Ascending aorta (tissue), 2 donors: ENCODE measurements around the gene GPR137. TPM values are rescaled to one million over a fixed set of nuclear protein-coding genes. Genes with fewer than 3 reads are reported as not detected.

ENCODE experiments used
- DNase-seq, 2 donors: peaks; one replicate each; pipeline ENCODE4 v3.0.0-alpha.2; 2019; ENCODE audit warnings: low spot score in 2 of 2
- H3K27ac ChIP-seq, 2 donors: fragments of 200-600 bp; sonication (generic); one replicate each; pipeline ENCODE4 v1.5.1; 2016 to 2017; ENCODE audit warnings: mild to moderate bottlenecking in 1 of 2
- H3K27me3 ChIP-seq: fragments of 200-600 bp; sonication (generic); one replicate; pipeline ENCODE4 v1.5.1; 2017
- H3K36me3 ChIP-seq, 2 donors: fragments of 200-600 bp; sonication (generic); one replicate each; pipeline ENCODE4 v1.5.1; 2016
- H3K4me1 ChIP-seq, 2 donors: fragments of 200-600 bp; sonication (generic); one replicate each; pipeline ENCODE4 v1.5.1; 2016 to 2017; ENCODE audit warnings: mild to moderate bottlenecking in 1 of 2
- H3K4me3 ChIP-seq, 2 donors: fragments of 200-600 bp; sonication (generic); one replicate each; pipeline ENCODE4 v1.5.1; 2016 to 2017; ENCODE audit warnings: mild to moderate bottlenecking in 1 of 2
- H3K9me3 ChIP-seq, 2 donors: fragments of 200-600 bp; sonication (generic); one replicate each; pipeline ENCODE4 v1.5.1; 2016
- intact Hi-C: fragments of 100-400 bp; cut with DNase I; formaldehyde crosslinking; loops from one replicate; pipeline ENCODE4 v1.15.1; 2023
- total RNA-seq: library from RNA; depleted of rRNA; stranded (reverse); fragments of >200 nt; gene quantifications from one replicate; pipeline ENCODE4 v1.1.0, GENCODE V29; 2016
- TF ChIP-seq, protein P1 (sequence below), 3 experiments: fragments of 200-600 bp in 2 of 3; fragments of 450-650 bp in 1 of 3; sonication (generic) in 2 of 3; IDR thresholded peaks; one replicate each; pipeline ENCODE4 v1.5.1; 2016 to 2019; ENCODE audit warnings: antibody characterized with exemption in 3 of 3, mild to moderate bottlenecking in 1 of 3, moderate library complexity in 1 of 3

GPR137 gene
- total RNA-seq, 1 donor from 2014 or later = 3.9 TPM

DNA sequence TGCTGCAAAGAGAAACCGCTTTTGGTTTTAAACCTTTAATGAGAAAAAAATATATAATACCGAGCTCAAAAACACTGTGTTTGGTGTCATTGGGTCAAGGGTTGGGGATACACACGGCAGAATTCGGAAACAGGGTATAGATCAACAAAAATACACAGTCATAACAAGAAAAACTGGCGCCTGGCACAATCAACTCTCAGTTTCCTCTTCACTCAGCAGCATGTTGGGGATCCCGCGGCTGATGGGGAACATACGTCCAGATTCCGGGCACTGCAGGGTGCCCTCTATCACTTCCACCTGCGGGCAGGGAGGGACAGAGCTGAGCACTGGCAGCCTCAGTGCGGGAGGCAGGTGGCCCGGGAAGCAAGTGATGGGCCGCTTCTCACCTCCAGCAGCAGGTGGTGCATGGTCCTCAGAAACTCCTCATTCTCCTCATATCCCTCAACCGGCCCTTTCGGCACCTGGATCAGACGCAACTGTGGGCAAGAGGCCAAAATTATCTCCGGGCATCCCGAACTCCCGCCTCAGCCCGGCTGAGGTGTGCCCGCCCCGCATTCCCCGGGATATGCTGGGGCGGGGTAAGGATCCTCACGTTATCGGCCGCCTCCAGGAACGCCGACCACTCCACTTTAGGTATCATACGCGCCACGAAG lies 31.1 kb downstream of the GPR137 start:
- Histone ChIP-seq H3K27me3 (no peaks in the 10 kb centered on the region), H3K4me3 (peak overlapping the region; percentile 75 to 93), H3K4me1 (peaks cover 7 to 10% of the 10 kb centered on the region in 2 donors), H3K9me3 (no peaks in the 10 kb centered on the region), H3K27ac (peak overlapping the region; percentile 95 to 99), H3K36me3 (peaks cover 15 to 30% of the 10 kb centered on the region in 2 donors)
- intact Hi-C loops = loop anchor here (1.0 kb wide), 2 partner anchors 11 to 46 kb away; partner anchors contain the start of gene ESRRA
- TF ChIP-seq, protein P1, sequence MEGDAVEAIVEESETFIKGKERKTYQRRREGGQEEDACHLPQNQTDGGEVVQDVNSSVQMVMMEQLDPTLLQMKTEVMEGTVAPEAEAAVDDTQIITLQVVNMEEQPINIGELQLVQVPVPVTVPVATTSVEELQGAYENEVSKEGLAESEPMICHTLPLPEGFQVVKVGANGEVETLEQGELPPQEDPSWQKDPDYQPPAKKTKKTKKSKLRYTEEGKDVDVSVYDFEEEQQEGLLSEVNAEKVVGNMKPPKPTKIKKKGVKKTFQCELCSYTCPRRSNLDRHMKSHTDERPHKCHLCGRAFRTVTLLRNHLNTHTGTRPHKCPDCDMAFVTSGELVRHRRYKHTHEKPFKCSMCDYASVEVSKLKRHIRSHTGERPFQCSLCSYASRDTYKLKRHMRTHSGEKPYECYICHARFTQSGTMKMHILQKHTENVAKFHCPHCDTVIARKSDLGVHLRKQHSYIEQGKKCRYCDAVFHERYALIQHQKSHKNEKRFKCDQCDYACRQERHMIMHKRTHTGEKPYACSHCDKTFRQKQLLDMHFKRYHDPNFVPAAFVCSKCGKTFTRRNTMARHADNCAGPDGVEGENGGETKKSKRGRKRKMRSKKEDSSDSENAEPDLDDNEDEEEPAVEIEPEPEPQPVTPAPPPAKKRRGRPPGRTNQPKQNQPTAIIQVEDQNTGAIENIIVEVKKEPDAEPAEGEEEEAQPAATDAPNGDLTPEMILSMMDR (IDR thresholded peaks at IDR 0.05) = no peak
- no peak for DNase-seq

DNA sequence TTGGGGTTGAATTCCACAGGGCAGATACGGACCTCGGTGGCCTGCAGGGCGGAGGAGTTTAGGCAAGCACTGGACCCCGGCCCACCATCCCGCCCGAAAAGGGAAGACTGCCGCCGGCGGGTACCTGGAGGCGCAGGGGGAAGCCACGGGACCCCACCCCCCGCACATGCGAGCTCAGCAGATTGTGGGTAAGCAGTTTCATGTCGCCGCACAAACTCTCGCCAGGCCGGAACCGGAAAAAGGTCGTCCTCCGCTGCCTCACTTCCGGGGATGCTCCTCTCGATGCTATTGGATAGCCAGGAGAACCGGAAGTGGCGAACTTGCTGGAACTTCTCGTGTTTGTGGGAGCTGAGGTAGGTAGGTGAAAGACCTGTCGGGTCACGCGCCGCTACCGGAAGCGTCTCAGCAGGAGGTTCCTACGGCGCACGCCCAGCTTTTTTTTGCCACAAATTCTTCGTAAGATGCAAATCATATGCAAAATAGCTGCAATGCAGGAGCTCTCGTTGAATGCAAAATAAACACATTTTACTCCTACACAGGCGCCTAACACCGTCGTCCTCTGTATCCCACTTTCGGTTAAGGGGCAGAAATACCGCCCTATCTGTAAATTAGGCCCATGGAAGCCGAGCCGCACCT lies 31.8 kb downstream of the GPR137 start, which contains the start of gene TRMT112:
Gene TRMT112, minus strand, starts transcription at position 235 of the 636 bp plus-strand sequence. Its CDS starts 33 bp downstream, at position 202.
- intact Hi-C loops = loop anchor here (1.0 kb wide), 2 partner anchors 12 to 47 kb away; partner anchors contain the start of gene ESRRA
- Histone ChIP-seq H3K4me3 (peak within 1 kb of the TSS; percentile 75 to 93), H3K9me3 (no peaks in the 10 kb centered on the region), H3K27ac (peak within 1 kb of the TSS; percentile 95 to 99), H3K4me1 (peaks cover 7 to 10% of the 10 kb centered on the region in 2 donors), H3K36me3 (peaks cover 16 to 34% of the 10 kb centered on the region in 2 donors), H3K27me3 (no peaks in the 10 kb centered on the region)
- peak; percentile 94 to 99 for DNase-seq
- TF ChIP-seq, protein P1 (IDR thresholded peaks at IDR 0.05) = no peak

DNA sequence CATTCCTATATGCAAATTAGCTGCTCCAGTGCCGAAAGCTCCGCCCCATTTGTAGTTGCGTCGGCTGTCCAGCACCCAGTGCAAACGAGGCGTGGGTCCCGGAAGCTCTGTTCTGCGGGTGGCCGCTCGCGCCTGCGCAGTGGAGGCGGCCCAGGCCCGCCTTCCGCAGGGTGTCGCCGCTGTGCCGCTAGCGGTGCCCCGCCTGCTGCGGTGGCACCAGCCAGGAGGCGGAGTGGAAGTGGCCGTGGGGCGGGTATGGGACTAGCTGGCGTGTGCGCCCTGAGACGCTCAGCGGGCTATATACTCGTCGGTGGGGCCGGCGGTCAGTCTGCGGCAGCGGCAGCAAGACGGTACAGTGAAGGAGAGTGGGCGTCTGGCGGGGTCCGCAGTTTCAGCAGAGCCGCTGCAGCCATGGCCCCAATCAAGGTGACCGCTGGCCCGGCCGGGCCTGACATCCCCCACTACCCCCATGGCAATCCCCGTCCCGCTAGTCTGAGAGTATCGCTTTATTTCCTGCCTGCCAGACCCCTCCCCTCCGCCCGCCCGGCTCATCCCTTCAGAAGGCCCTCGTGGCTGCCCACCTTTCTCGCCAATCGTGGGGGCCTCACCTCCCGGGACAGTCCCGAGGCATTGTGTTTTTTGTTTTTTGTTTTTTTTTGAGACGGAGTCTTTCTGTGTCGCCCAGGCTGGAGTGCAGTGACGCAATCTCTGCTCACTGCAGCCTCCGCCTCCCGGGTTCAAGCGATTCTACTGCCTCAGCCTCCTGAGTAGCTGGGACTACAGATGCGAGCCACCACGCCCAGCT lies 32.5 kb downstream of the GPR137 start, which contains the start of gene PRDX5:
Gene PRDX5, plus strand, starts transcription at position 161 of the 805 bp plus-strand sequence. Its CDS starts 95 bp downstream, at position 256.
- Histone ChIP-seq H3K27me3 (no peaks in the 10 kb centered on the region), H3K4me1 (peaks cover 7 to 10% of the 10 kb centered on the region in 2 donors), H3K27ac (peak within 1 kb of the TSS; percentile 95 to 99), H3K9me3 (no peaks in the 10 kb centered on the region), H3K4me3 (peak within 1 kb of the TSS; percentile 75 to 93), H3K36me3 (peaks cover 19 to 36% of the 10 kb centered on the region in 2 donors)
- intact Hi-C loops = loop anchor here (1.0 kb wide), 3 partner anchors 13 to 48 kb away; partner anchors contain the start of gene ESRRA
- TF ChIP-seq, protein P1 (IDR thresholded peaks at IDR 0.05) = peak in 2 of 3 experiments; percentile 36 to 47
- DNase-seq = peak; percentile 89 to 98

DNA sequence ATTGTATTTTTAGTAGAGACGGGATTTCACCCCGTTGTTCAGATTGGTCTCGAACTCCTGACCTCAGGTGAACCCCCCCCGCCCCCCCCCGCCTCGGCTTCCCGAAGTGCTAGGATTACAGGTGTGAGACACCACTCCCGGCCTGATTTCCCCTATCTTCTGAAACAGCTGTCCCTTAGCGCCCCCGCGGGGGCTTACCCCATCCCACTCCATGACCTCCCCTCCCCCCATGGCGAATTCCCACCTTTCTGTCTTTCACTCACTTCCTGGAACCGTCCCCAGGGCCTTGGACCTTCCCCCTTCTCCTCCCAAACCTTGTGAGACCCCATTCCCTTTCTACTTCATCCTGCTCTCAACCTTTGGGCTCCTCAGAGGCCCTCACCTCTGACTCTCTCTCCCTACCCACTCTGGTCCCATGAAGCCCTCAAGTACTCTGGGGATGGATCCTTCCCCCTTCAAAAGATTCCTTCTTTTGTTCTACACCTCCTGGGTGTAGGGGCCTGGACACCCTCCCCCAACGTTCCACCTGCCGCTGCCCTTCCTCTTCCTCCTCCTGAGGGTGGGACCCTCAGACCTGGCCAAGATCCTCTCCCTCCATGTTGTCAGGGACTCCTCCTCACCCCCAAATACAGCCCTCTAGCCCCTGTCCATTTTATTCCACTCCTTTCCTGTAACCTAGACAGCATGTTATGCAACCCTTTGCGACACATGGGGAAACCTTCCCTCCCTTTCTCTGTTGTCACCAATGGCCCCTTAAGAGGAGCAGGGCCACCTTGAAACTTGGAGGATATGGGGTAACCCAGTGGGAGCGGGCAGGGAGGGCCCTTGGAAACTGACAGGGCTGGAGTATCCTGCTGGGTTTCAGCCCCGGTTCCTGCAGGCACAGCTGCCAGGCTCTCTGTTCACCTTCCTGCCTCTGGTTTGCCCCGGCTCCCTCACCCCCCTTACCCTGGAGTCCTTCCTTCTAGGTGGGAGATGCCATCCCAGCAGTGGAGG lies 33.4 kb downstream of the GPR137 start:
- Histone ChIP-seq H3K4me1 (peaks cover 7 to 10% of the 10 kb centered on the region in 2 donors), H3K36me3 (peaks cover 19 to 36% of the 10 kb centered on the region in 2 donors), H3K9me3 (no peaks in the 10 kb centered on the region), H3K27me3 (no peaks in the 10 kb centered on the region), H3K4me3 (peak overlapping the region; percentile 75 to 93), H3K27ac (peak overlapping the region; percentile 95 to 99)
- DNase-seq = peak in 1 of 2 donors; percentile 63
- intact Hi-C loops = loop anchor here (1.0 kb wide), 1 partner anchor 36 kb away; no protein-coding TSS in a partner anchor
- TF ChIP-seq, protein P1 (IDR thresholded peaks at IDR 0.05) = no peak
